Neural cell (in vitro differentiated cells): ENCODE results near the gene MMRN1. TPM values are rescaled to one million over a fixed set of nuclear protein-coding genes. Genes with fewer than 3 reads are reported as not detected.

Experiments
- H2AFZ ChIP-seq: fragments of 200-600, 300-800 bp; sonication (generic), shearing (Covaris generic); 2 replicates; pipeline ENCODE4 v1.6.0; 2014; ENCODE audit warnings: low read depth, mild to moderate bottlenecking, antibody characterized with exemption, low read length, moderate library complexity
- H3F3A ChIP-seq: fragments of 200-600 bp; shearing (Covaris generic); 2 replicates; pipeline ENCODE4 v1.6.1; 2016; ENCODE audit warnings: mild to moderate bottlenecking, moderate library complexity, mixed read lengths, antibody characterized with exemption, low read length; ENCODE audit not compliant: insufficient read depth, poor library complexity, severe bottlenecking
- H3K27ac ChIP-seq: fragments of 200-600, 300-800 bp; sonication (generic), shearing (Covaris generic); 2 replicates; pipeline ENCODE4 v1.5.1; 2014; ENCODE audit warnings: mild to moderate bottlenecking, low read length, moderate library complexity
- H3K27me3 ChIP-seq: fragments of 300-800, 200-600 bp; sonication (generic), shearing (Covaris generic); 2 replicates; pipeline ENCODE4 v1.6.0; 2014; ENCODE audit warnings: mild to moderate bottlenecking, low read depth, low read length, moderate library complexity; ENCODE audit not compliant: insufficient read depth
- H3K36me3 ChIP-seq: fragments of 300-800, 200-600 bp; sonication (generic), shearing (Covaris generic); 2 replicates; pipeline ENCODE4 v1.5.1; 2014; ENCODE audit warnings: mild to moderate bottlenecking, antibody characterized with exemption, low read length, moderate library complexity; ENCODE audit not compliant: insufficient read depth
- H3K4me2 ChIP-seq: fragments of 300-800, 200-600 bp; sonication (generic), shearing (Covaris generic); 2 replicates; pipeline ENCODE4 v1.6.0; 2014; ENCODE audit warnings: mild to moderate bottlenecking, low read length
- H3K4me3 ChIP-seq: fragments of 300-800, 200-600 bp; sonication (generic), shearing (Covaris generic); 2 replicates; pipeline ENCODE4 v1.5.1; 2014; ENCODE audit warnings: mild to moderate bottlenecking, low read length, moderate library complexity
- H3K79me2 ChIP-seq: fragments of 200-600 bp; shearing (Covaris generic); replicated peaks from 2 replicates; pipeline ENCODE4 v1.6.0; 2014; ENCODE audit warnings: mild to moderate bottlenecking, low read length, moderate library complexity; ENCODE audit not compliant: insufficient read depth
- H3K9ac ChIP-seq: fragments of 300-800, 200-600 bp; sonication (generic), shearing (Covaris generic); 2 replicates; pipeline ENCODE4 v1.6.1; 2016; ENCODE audit warnings: mild to moderate bottlenecking, low read length, mixed read lengths
- H3K9me2 ChIP-seq: fragments of 200-600 bp; shearing (Covaris generic); 2 replicates; pipeline ENCODE4 v1.6.1; 2016; ENCODE audit warnings: mild to moderate bottlenecking, low read length, mixed read lengths; ENCODE audit not compliant: insufficient read depth
- H3K9me3 ChIP-seq: fragments of 200-600, 300-800 bp; sonication (generic), shearing (Covaris generic); 2 replicates; pipeline ENCODE4 v1.6.1; 2016; ENCODE audit warnings: mild to moderate bottlenecking, mixed run types, low read length, moderate library complexity, mixed read lengths
- H4K20me1 ChIP-seq: fragments of 200-600 bp; shearing (Covaris generic); 2 replicates; pipeline ENCODE4 v1.6.1; 2016; ENCODE audit warnings: mild to moderate bottlenecking, mixed run types; ENCODE audit not compliant: insufficient read depth
- CTCF ChIP-seq: fragments of 450-650 bp; IDR thresholded peaks from 2 replicates; pipeline ENCODE4 v1.5.1; 2014; ENCODE audit warnings: antibody characterized with exemption, mild to moderate bottlenecking, moderate library complexity; ENCODE audit not compliant: poor library complexity, severe bottlenecking
- EP300 ChIP-seq: fragments of 450-650 bp; conservative IDR thresholded peaks from 2 replicates; pipeline ENCODE4 v1.6.1; 2014; ENCODE audit warnings: antibody characterized with exemption, mild to moderate bottlenecking, moderate library complexity; ENCODE audit not compliant: poor library complexity, severe bottlenecking
- EZH2 ChIP-seq: fragments of 200-600, 300-800 bp; shearing (Covaris generic), sonication (generic); IDR thresholded peaks from 2 replicates; pipeline ENCODE4 v1.6.1; 2014; ENCODE audit warnings: antibody characterized with exemption, low read length, borderline replicate concordance, mild to moderate bottlenecking; ENCODE audit not compliant: insufficient read depth, poor library complexity, severe bottlenecking
- MXI1 ChIP-seq: fragments of 450-650 bp; conservative IDR thresholded peaks from 2 replicates; pipeline ENCODE4 v1.6.1; 2014; ENCODE audit warnings: antibody characterized with exemption, mild to moderate bottlenecking; ENCODE audit not compliant: poor library complexity, severe bottlenecking
- POLR2AphosphoS5 ChIP-seq: IDR thresholded peaks from 2 replicates; pipeline ENCODE4 v1.6.1; 2012
- RAD21 ChIP-seq: fragments of 450-650 bp; conservative IDR thresholded peaks from 2 replicates; pipeline ENCODE4 v1.6.1; 2014; ENCODE audit warnings: antibody characterized with exemption, mild to moderate bottlenecking, moderate library complexity
- SMC3 ChIP-seq: fragments of 450-650 bp; conservative IDR thresholded peaks from 2 replicates; pipeline ENCODE4 v1.6.1; 2014; ENCODE audit warnings: antibody characterized with exemption, mild to moderate bottlenecking, moderate library complexity; ENCODE audit not compliant: poor library complexity
- TAF1 ChIP-seq: IDR thresholded peaks from 2 replicates; pipeline ENCODE4 v1.6.1; 2012; ENCODE audit warnings: low read depth
- polyA plus RNA-seq: library from polyadenylated mRNA; depleted of rRNA; stranded (reverse); fragments of >200 nt; gene quantifications from 2 replicates; pipeline ENCODE4 v1.2.3, GENCODE V29; 2014
- TF ChIP-seq, protein P1 (sequence below): IDR thresholded peaks from 2 replicates; pipeline ENCODE4 v1.6.1; 2012; ENCODE audit warnings: borderline replicate concordance

The MMRN1 gene
- polyA plus RNA-seq, 1 donor from 2014 or later: 2.2 TPM

DNA sequence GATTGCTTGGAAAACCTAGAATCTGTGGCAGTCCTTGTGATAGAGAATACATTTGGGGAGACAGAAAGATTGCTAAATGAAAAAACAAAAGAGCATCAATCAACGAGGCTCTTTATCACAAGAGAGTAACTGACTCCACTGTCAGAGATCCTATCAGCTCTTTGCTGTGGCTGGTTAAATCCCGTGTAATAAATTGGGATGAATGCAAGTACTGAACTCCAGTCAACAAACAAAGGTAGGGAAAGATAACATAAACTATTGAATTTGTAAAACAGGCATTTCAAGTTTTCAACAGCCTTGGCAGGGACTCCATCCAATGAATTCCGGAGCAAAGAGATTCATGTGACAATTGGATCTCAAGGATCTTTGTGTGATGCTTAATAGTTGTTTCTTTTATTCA lies 21.3 kb downstream of the MMRN1 start:
- Histone ChIP-seq H3F3A (no peaks in the 10 kb centered on the region), H3K27me3 (no peaks in the 10 kb centered on the region), H3K9ac (no peak overlapping the region), H3K36me3 (no peaks in the 10 kb centered on the region), H3K79me2 (no peaks in the 10 kb centered on the region), H3K27ac (no peak overlapping the region), H3K9me3 (no peaks in the 10 kb centered on the region), H2AFZ (no peak overlapping the region), H4K20me1 (no peaks in the 10 kb centered on the region), H3K4me2 (no peak overlapping the region), H3K4me3 (no peak overlapping the region), H3K9me2 (no peaks in the 10 kb centered on the region)
- TF ChIP-seq EP300: no peak
- TF ChIP-seq, protein P1, sequence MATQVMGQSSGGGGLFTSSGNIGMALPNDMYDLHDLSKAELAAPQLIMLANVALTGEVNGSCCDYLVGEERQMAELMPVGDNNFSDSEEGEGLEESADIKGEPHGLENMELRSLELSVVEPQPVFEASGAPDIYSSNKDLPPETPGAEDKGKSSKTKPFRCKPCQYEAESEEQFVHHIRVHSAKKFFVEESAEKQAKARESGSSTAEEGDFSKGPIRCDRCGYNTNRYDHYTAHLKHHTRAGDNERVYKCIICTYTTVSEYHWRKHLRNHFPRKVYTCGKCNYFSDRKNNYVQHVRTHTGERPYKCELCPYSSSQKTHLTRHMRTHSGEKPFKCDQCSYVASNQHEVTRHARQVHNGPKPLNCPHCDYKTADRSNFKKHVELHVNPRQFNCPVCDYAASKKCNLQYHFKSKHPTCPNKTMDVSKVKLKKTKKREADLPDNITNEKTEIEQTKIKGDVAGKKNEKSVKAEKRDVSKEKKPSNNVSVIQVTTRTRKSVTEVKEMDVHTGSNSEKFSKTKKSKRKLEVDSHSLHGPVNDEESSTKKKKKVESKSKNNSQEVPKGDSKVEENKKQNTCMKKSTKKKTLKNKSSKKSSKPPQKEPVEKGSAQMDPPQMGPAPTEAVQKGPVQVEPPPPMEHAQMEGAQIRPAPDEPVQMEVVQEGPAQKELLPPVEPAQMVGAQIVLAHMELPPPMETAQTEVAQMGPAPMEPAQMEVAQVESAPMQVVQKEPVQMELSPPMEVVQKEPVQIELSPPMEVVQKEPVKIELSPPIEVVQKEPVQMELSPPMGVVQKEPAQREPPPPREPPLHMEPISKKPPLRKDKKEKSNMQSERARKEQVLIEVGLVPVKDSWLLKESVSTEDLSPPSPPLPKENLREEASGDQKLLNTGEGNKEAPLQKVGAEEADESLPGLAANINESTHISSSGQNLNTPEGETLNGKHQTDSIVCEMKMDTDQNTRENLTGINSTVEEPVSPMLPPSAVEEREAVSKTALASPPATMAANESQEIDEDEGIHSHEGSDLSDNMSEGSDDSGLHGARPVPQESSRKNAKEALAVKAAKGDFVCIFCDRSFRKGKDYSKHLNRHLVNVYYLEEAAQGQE: no peak
- no peak for TF ChIP-seq SMC3
- no peak for TF ChIP-seq CTCF
- no peak for TF ChIP-seq POLR2AphosphoS5

DNA sequence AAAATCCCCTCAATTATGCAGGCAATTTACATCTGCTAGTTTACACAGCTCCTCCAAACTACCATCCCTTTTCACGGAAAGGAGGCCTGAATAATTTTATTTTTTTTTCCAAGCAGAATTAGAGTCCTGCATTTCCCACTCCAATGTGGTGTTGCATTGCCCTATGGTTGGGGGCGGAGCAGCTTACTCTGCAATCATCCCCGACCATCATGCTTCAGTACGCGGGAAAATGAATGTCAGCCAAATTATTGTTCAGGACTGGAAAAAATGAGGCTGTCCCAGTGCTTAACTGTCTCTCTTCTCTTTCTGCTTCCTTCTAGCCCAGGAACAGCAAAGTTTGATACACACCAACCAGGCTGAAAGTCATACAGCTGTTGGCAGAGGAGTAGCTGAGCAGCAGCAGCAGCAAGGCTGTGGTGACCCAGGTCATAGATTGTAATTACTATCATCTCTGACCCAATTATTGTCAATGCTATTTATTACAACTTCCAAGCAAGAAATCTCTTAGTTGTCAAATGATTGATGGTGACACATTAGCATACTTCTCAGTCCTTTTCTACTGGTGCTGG lies 28.3 kb downstream of the MMRN1 start:
- no peak overlapping the region for H2AFZ ChIP-seq
- H3K9ac ChIP-seq: no peak overlapping the region
- H4K20me1 ChIP-seq: no peaks in the 10 kb centered on the region
- H3K79me2 ChIP-seq: no peaks in the 10 kb centered on the region
- no peaks in the 10 kb centered on the region for H3K36me3 ChIP-seq
- H3K27ac ChIP-seq: peak overlapping the region; percentile 6
- H3F3A ChIP-seq: no peaks in the 10 kb centered on the region
- TF ChIP-seq TAF1: no peak
- TF ChIP-seq CTCF: no peak
- no peak for TF ChIP-seq RAD21
- TF ChIP-seq EZH2: no peak
- TF ChIP-seq, protein P1: no peak
- no peak for TF ChIP-seq MXI1
- no peak for TF ChIP-seq POLR2AphosphoS5
- no peak for TF ChIP-seq SMC3
- TF ChIP-seq EP300: no peak
- H3K27me3 ChIP-seq: no peaks in the 10 kb centered on the region
- no peaks in the 10 kb centered on the region for H3K9me3 ChIP-seq
- no peak overlapping the region for H3K4me2 ChIP-seq
- no peak overlapping the region for H3K4me3 ChIP-seq
- H3K9me2 ChIP-seq: no peaks in the 10 kb centered on the region
